Neuronal stem cell (in vitro differentiated cells): ENCODE data around the gene PTGS1.

Source experiments
- DNase-seq: peaks from one replicate; pipeline ENCODE4 v3.0.0-alpha.2; 2013; ENCODE audit warnings: low spot score
- H2AFZ ChIP-seq: one replicate; pipeline ENCODE4 v1.6.1; 2013; ENCODE audit warnings: mild to moderate bottlenecking, low read length, inconsistent platforms
- H2AK5ac ChIP-seq: 2 replicates; pipeline ENCODE4 v1.6.1; 2013; ENCODE audit warnings: low read depth, mild to moderate bottlenecking, inconsistent platforms, low read length, moderate library complexity, mixed read lengths
- H2BK120ac ChIP-seq: 2 replicates; pipeline ENCODE4 v1.6.1; 2013; ENCODE audit warnings: low read depth, mild to moderate bottlenecking, inconsistent platforms, low read length, moderate library complexity, mixed read lengths
- H2BK12ac ChIP-seq: one replicate; pipeline ENCODE4 v1.6.1; 2013; ENCODE audit warnings: low read length, inconsistent platforms
- H2BK15ac ChIP-seq: 2 replicates; pipeline ENCODE4 v1.6.1; 2013; ENCODE audit warnings: mild to moderate bottlenecking, low read length, inconsistent platforms, mixed read lengths
- H2BK5ac ChIP-seq: one replicate; pipeline ENCODE4 v1.6.1; 2013; ENCODE audit warnings: inconsistent platforms, mild to moderate bottlenecking, low read length, moderate library complexity
- H3K14ac ChIP-seq: one replicate; pipeline ENCODE4 v1.6.1; 2013; ENCODE audit warnings: low read length, inconsistent platforms
- H3K18ac ChIP-seq: 2 replicates; pipeline ENCODE4 v1.6.1; 2013; ENCODE audit warnings: low read length, inconsistent platforms
- H3K23ac ChIP-seq: 2 replicates; pipeline ENCODE4 v1.6.1; 2013; ENCODE audit warnings: low read depth, mild to moderate bottlenecking, mixed read lengths, low read length, inconsistent platforms; ENCODE audit not compliant: poor library complexity
- H3K27ac ChIP-seq: replicated peaks from 3 replicates; pipeline ENCODE4 v1.5.1; 2013; ENCODE audit warnings: low read length, inconsistent platforms
- H3K27me3 ChIP-seq, 3 experiments: 2 replicates each; pipeline ENCODE4 v1.6.1; 2013; ENCODE audit warnings: low read length in 3 of 3, mild to moderate bottlenecking in 2 of 3, inconsistent platforms in 1 of 3, low read depth in 1 of 3, mixed read lengths in 1 of 3, moderate library complexity in 1 of 3; ENCODE audit not compliant: control insufficient read depth in 3 of 3, insufficient read depth in 3 of 3
- H3K36me3 ChIP-seq, 2 donors: replicated peaks in 1 of 2; 2 replicates each; pipeline ENCODE4 v1.6.1; 2013; ENCODE audit warnings: low read length in 2 of 2; ENCODE audit not compliant: control insufficient read depth in 2 of 2, insufficient read depth in 2 of 2
- H3K4ac ChIP-seq: 2 replicates; pipeline ENCODE4 v1.6.1; 2013; ENCODE audit warnings: inconsistent platforms, mild to moderate bottlenecking, low read length, moderate library complexity
- H3K4me1 ChIP-seq, 2 donors: 1 replicate in 1 of 2; 2 replicates in 1 of 2; pipeline ENCODE4 v1.6.1; 2013; ENCODE audit warnings: low read length in 2 of 2, low read depth in 1 of 2; ENCODE audit not compliant: control insufficient read depth in 2 of 2, insufficient read depth in 1 of 2
- H3K4me2 ChIP-seq: one replicate; pipeline ENCODE4 v1.6.1; 2013; ENCODE audit warnings: mild to moderate bottlenecking, low read length, inconsistent platforms; ENCODE audit not compliant: insufficient read depth, poor library complexity, severe bottlenecking
- H3K4me3 ChIP-seq, 2 donors: 2 replicates each; pipeline ENCODE4 v1.5.1; 2013; ENCODE audit warnings: low read length in 2 of 2, mild to moderate bottlenecking in 2 of 2, inconsistent platforms in 1 of 2, moderate library complexity in 1 of 2
- H3K79me1 ChIP-seq: one replicate; pipeline ENCODE4 v1.6.1; 2013; ENCODE audit warnings: low read depth, mild to moderate bottlenecking, inconsistent platforms, low read length, moderate library complexity
- H3K9ac ChIP-seq: one replicate; pipeline ENCODE4 v1.6.1; 2013; ENCODE audit warnings: mild to moderate bottlenecking, low read depth, low read length, inconsistent platforms; ENCODE audit not compliant: poor library complexity
- H3K9me3 ChIP-seq, 2 donors: replicated peaks in 1 of 2; 2 replicates each; pipeline versions ENCODE3 to v1.6.1; 2013; ENCODE audit warnings: low read length in 2 of 2, mild to moderate bottlenecking in 2 of 2, inconsistent platforms in 1 of 2, low read depth in 1 of 2, mixed read lengths in 1 of 2, moderate library complexity in 1 of 2; ENCODE audit not compliant: control insufficient read depth in 2 of 2, insufficient read depth in 1 of 2
- H4K8ac ChIP-seq: one replicate; pipeline ENCODE4 v1.6.1; 2013; ENCODE audit warnings: low read depth, mild to moderate bottlenecking, inconsistent platforms, low read length, moderate library complexity
- H4K91ac ChIP-seq: one replicate; pipeline ENCODE4 v1.6.1; 2013; ENCODE audit warnings: low read length, low read depth, mild to moderate bottlenecking, inconsistent platforms; ENCODE audit not compliant: poor library complexity
- WGBS, 2 donors: extraction: QIAGEN DNeasy Blood & Tissue Kit; methylation state at CpG; one replicate each; pipeline ENCODE4 v1.1.7; 2013; ENCODE audit warnings: missing lambda C conversion rate in 2 of 2, mixed read lengths in 1 of 2; ENCODE audit not compliant: insufficient read length in 2 of 2, insufficient replicate concordance in 1 of 2; ENCODE audit errors: extremely low coverage in 2 of 2; 5-methylcytosine and 5-hydroxymethylcytosine counted together

The PTGS1 gene

DNA sequence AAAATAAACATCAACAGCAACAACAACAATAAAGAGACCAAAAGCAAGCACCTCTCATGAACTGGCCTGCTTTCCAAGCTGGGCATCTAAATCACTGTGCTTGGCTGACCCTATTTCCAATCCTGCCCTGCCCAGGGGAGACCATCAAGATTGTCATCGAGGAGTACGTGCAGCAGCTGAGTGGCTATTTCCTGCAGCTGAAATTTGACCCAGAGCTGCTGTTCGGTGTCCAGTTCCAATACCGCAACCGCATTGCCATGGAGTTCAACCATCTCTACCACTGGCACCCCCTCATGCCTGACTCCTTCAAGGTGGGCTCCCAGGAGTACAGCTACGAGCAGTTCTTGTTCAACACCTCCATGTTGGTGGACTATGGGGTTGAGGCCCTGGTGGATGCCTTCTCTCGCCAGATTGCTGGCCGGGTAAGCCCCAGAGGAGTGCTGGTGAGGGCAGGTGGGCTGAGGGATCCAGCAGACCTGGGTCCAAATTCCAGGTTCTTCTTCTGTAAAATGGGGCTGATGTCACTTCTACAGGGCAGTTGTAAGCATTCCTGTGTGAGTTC, 15.6 kb downstream of the PTGS1 start:
- H2BK5ac ChIP-seq, result no peak overlapping the region
- no peak overlapping the region for H4K91ac ChIP-seq
- no peak overlapping the region for H2BK15ac ChIP-seq
- H3K4ac ChIP-seq, result no peak overlapping the region
- no peak overlapping the region for H3K14ac ChIP-seq
- H3K79me1 ChIP-seq, result no peaks in the 10 kb centered on the region
- no peak overlapping the region for H3K23ac ChIP-seq
- H2BK120ac ChIP-seq, result no peak overlapping the region
- H3K4me3 ChIP-seq, result peak overlapping the region in 1 of 2 donors; percentile 48
- H3K9ac ChIP-seq, result no peak overlapping the region
- H4K8ac ChIP-seq, result no peak overlapping the region
- no peak overlapping the region for H3K27ac ChIP-seq
- H3K36me3 ChIP-seq, result no peaks in the 10 kb centered on the region
- H3K18ac ChIP-seq, result no peak overlapping the region
- H3K4me2 ChIP-seq, result no peak overlapping the region
- H2BK12ac ChIP-seq, result no peak overlapping the region
- no peak for DNase-seq
- H2AFZ ChIP-seq, result no peak overlapping the region
- H3K9me3 ChIP-seq, result no peaks in the 10 kb centered on the region
- peaks cover 0 to 8% (median 0%) of the 10 kb centered on the region in 3 experiments for H3K27me3 ChIP-seq
- H2AK5ac ChIP-seq, result no peak overlapping the region
- H3K4me1 ChIP-seq, result peaks cover 0 to 4% of the 10 kb centered on the region in 2 donors
- WGBS, 2 donors, result no CpG with 5 or more reads among the region's 8 CpGs

- WGBS, 2 donors, result no CpG with 5 or more reads among the region's 3 CpGs
- H3K18ac ChIP-seq, result no peak overlapping the region
- H3K4me3 ChIP-seq, result no peak overlapping the region
- H3K79me1 ChIP-seq, result no peaks in the 10 kb centered on the region
- H3K4me2 ChIP-seq, result no peak overlapping the region
- H3K27me3 ChIP-seq, result peaks cover 0 to 13% (median 0%) of the 10 kb centered on the region in 3 experiments
- H3K23ac ChIP-seq, result no peak overlapping the region
- no peaks in the 10 kb centered on the region for H3K9me3 ChIP-seq
- no peak for DNase-seq
- no peak overlapping the region for H4K8ac ChIP-seq
- no peak overlapping the region for H2BK5ac ChIP-seq
- no peak overlapping the region for H2BK15ac ChIP-seq
- no peak overlapping the region for H3K9ac ChIP-seq
- H2AFZ ChIP-seq, result peak overlapping the region; percentile 29
- no peaks in the 10 kb centered on the region for H3K36me3 ChIP-seq
- H2AK5ac ChIP-seq, result no peak overlapping the region
- peaks cover 0 to 4% of the 10 kb centered on the region in 2 donors for H3K4me1 ChIP-seq
- no peak overlapping the region for H2BK120ac ChIP-seq
- H3K14ac ChIP-seq, result no peak overlapping the region
- H3K4ac ChIP-seq, result no peak overlapping the region
- H2BK12ac ChIP-seq, result no peak overlapping the region
- H4K91ac ChIP-seq, result no peak overlapping the region
- no peak overlapping the region for H3K27ac ChIP-seq
These were observed 16.7 kb downstream of the PTGS1 start for GRCh38 chr9:122387536-122387935.

DNA sequence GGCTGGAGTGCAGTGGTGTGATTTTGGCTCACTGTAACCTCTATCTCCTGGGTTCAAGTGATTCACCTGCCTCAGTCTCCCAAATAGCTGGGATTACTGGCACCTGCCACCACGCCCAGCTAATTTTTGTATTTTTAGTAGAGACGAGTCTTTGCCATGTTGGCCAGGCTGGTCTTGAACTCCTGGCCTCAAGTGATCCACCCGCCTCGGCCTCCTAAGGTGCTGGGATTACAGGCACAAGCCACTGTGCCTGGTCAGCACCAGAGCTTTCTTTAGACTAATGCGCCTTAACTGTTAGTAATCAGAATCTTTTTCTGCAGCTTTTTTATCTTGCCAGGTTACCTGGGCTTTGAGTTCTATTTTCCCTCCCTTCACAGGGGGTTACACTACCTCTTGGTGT, 18.4 kb downstream of the PTGS1 start:
- Histone ChIP-seq H3K9ac (no peak overlapping the region), H2BK15ac (no peak overlapping the region), H2BK120ac (no peak overlapping the region), H4K8ac (no peak overlapping the region), H2AFZ (no peak overlapping the region), H3K27me3 (peaks cover 0 to 21% (median 0%) of the 10 kb centered on the region in 3 experiments), H3K14ac (no peak overlapping the region), H3K4me2 (no peak overlapping the region), H2AK5ac (no peak overlapping the region), H2BK5ac (no peak overlapping the region), H3K27ac (no peak overlapping the region), H3K36me3 (no peaks in the 10 kb centered on the region), H3K18ac (no peak overlapping the region), H4K91ac (no peak overlapping the region), H3K23ac (no peak overlapping the region), H2BK12ac (no peak overlapping the region), H3K4me3 (no peak overlapping the region), H3K4ac (no peak overlapping the region), H3K9me3 (no peaks in the 10 kb centered on the region), H3K79me1 (no peaks in the 10 kb centered on the region), H3K4me1 (peaks cover 0 to 4% of the 10 kb centered on the region in 2 donors)
- DNase-seq, result no peak
- no CpG with 5 or more reads among the region's 5 CpGs for WGBS, 2 donors

DNA sequence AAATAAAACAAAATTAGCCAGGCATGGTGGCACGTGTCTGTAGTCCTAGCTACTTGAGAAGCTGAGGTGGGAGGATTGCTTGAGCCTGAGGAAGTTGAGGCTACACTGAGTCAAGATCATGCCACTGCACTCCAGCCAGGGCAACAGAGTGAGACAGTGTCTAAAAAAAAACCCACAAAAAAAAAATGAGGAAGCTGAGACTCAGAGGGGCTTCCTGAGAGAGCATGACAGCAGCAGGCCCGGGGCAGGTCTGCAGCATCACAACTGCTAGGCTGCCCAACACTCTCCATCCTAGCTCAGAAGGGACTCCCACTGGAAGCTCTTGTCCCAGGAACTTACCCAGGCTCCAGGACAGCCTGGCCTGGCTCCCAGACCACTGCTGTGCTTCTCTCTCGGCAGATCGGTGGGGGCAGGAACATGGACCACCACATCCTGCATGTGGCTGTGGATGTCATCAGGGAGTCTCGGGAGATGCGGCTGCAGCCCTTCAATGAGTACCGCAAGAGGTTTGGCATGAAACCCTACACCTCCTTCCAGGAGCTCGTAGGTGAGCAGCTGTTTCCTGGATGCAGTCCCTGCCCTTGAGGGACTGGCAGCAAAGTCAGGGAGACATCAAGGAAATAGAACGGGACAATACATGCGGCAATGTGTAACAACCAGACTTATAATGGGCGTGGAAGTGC, 19.1 kb downstream of the PTGS1 start:
- Histone ChIP-seq H4K8ac (no peak overlapping the region), H3K27me3 (peaks cover 0 to 23% (median 0%) of the 10 kb centered on the region in 3 experiments), H2BK5ac (no peak overlapping the region), H2BK12ac (no peak overlapping the region), H2BK120ac (no peak overlapping the region), H3K9me3 (no peaks in the 10 kb centered on the region), H3K4me3 (no peak overlapping the region), H3K23ac (no peak overlapping the region), H3K79me1 (no peaks in the 10 kb centered on the region), H4K91ac (no peak overlapping the region), H3K4me2 (no peak overlapping the region), H2AK5ac (no peak overlapping the region), H2BK15ac (no peak overlapping the region), H3K36me3 (no peaks in the 10 kb centered on the region), H3K14ac (no peak overlapping the region), H3K9ac (no peak overlapping the region), H3K18ac (peak overlapping the region; percentile 42), H3K4me1 (peaks cover 0 to 4% of the 10 kb centered on the region in 2 donors), H3K27ac (no peak overlapping the region), H2AFZ (no peak overlapping the region), H3K4ac (no peak overlapping the region)
- DNase-seq, result no peak
- WGBS, 2 donors, result no CpG with 5 or more reads among the region's 11 CpGs
